B cell (primary cell): ENCODE results near the gene LRP4.

Experiments used
- CTCF ChIP-seq: fragments of 200-600 bp; IDR thresholded peaks from one replicate; pipeline ENCODE4 v1.8.0; 2022; ENCODE audit warnings: antibody characterized with exemption, mild to moderate bottlenecking
- EZH2 ChIP-seq: IDR thresholded peaks from 2 replicates; pipeline ENCODE4 v1.6.1; 2012; ENCODE audit warnings: borderline replicate concordance, low read depth, mild to moderate bottlenecking, moderate library complexity, low read length; ENCODE audit not compliant: insufficient read depth, poor library complexity, severe bottlenecking

DNA sequence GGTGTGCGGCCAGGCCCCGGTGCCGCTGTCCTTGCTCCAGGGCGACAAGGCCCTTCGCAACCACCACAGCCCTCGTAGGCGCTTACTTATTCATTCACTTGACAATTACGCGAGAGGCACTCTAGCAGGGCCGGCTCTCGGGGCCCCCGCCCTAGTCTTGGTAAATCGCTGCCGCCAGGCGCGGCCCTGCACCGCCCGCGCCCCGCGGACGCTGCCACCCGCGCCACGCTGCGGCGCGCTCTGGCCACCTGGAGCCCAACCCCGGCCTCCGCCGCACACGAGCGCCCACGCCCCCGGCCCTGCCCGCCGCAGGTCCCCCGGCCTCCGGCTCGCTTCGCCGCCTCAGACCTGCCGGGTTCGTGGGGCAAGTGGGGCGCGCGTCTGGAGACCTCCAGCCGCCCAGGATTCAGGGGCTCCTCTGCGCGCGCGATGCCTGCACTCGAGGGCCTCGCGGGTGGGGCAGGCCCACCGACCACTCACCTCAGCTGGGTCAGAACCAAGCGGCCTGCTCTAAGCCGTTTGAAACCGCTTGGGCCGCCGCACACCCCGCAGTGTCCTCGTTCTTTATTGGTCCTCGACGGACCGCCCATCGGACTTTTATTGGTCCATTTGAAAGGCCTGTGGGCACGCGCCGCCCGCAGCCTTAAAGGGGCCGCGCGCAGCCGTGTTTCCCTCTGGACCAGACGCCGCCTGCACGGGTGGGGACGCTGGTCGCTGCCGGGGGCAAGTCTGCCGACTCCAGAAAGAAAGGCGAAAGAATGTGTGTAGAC is 72.4 kb downstream of the LRP4 start, which contains the start of gene CKAP5:
- TF ChIP-seq CTCF: no peak
- no peak for TF ChIP-seq EZH2
